Spleen (tissue), 7 donors: ENCODE measurements around the gene GPX7.

Experiments
- CTCF ChIP-seq, 11 experiments: fragments of 200-600 bp in 7 of 11; fragments of 450-650 bp in 4 of 11; sonication (generic) in 4 of 11; IDR thresholded peaks in 8 of 11; conservative IDR thresholded peaks in 3 of 11; 1 replicate in 7 of 11; 2 replicates in 4 of 11; pipeline versions ENCODE4 v1.4.0 to v1.8.0; 2016 to 2021; ENCODE audit warnings: antibody characterized with exemption in 11 of 11, inconsistent platforms in 4 of 11, mild to moderate bottlenecking in 1 of 11
- POLR2A ChIP-seq, 3 donors: fragments of 450-650 bp; IDR thresholded peaks; one replicate each; pipeline ENCODE4 v1.5.1; 2017; ENCODE audit warnings: antibody characterized with exemption in 3 of 3, mild to moderate bottlenecking in 1 of 3
- POLR2AphosphoS5 ChIP-seq, 3 donors: sonication (generic); formaldehyde crosslinking; IDR thresholded peaks; one replicate each; pipeline ENCODE4 v1.5.1; 2017; ENCODE audit warnings: antibody characterized with exemption in 3 of 3
- donor health status: DM: no; HTN: no; CAD: no; lungs with moderate emphysema.
- donor health status: DM: no; HTN: no; CAD: no.
- donor health status: DM: no; HTN: no; CAD: no.

- TF ChIP-seq CTCF (IDR thresholded peaks at IDR 0.05 in 8 of 11, conservative IDR thresholded peaks at IDR 0.05 in 3 of 11) (no peak), POLR2A (IDR thresholded peaks at IDR 0.05) (no peak), POLR2AphosphoS5 (IDR thresholded peaks at IDR 0.05) (no peak)
These were observed 1.5 kb upstream of the GPX7 start for GRCh38 chr1:52600533-52601179.
